Nucleus accumbens (tissue), 56 donors: ENCODE measurements around the gene HTR4.
"Not testable (repeated sequence)": the region's sequence is repeated elsewhere in the genome, so short reads cannot be mapped to it uniquely, and the experiment has no call there.

Experiments used
- DNase-seq, 56 donors: peaks; one replicate each; lab custom pipeline; 2025; lab: John Stamatoyannopoulos, UW

The HTR4 gene, protein sequence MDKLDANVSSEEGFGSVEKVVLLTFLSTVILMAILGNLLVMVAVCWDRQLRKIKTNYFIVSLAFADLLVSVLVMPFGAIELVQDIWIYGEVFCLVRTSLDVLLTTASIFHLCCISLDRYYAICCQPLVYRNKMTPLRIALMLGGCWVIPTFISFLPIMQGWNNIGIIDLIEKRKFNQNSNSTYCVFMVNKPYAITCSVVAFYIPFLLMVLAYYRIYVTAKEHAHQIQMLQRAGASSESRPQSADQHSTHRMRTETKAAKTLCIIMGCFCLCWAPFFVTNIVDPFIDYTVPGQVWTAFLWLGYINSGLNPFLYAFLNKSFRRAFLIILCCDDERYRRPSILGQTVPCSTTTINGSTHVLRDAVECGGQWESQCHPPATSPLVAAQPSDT

DNA sequence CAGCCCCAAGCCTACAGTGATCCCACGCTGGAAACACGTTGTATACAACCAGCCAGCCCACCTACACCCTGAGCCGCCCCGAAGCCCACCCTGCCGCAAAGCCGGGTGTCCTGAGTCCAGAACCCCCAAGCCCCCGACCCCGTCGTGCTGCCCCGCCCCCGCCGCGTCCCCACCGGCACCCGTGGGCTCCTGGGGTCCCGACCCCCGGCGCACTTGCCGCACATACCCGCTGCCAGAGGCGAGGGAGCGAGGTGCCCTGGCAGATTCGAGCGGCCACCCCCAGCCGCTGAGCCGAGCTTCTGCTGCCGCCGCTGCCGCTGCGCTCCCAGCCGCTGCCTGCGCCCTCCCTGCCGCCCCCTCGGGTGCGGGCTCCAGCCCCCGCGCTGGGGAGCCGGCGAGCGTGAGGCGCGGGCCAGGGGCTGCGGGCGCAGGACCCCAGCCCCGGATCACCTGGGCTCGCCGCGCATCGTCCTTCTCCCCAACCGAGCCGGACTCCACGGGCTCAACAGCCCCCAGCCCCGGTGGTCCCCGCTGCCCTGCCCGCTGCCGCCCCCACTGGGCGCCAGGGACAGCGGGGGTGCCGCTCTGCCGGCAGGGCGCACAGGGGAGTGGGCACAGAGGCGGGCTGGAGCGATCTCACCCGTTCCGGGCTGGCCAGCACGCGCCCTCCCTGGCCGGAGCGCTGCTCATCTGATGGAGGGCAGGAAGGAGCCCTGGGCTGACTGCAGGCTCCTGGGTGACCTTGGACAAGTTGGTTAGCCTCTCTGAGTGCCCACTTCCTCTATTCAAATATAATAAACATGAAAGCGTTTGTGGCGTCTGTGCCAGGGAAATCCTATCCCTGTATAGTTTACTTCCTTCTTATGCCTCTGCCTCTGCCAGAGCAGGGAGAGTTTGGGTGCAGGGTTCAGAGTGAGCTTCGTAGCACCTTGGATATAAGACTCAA lies at the start of gene HTR4:
Gene HTR4 (minus strand): TSS at position 692 of the 946 bp plus-strand sequence. CDS start 17,513 bp downstream, outside the sequence.
- DNase-seq, result peak in 7 of 56 donors; percentile 3 to 52 (median 17)

DNA sequence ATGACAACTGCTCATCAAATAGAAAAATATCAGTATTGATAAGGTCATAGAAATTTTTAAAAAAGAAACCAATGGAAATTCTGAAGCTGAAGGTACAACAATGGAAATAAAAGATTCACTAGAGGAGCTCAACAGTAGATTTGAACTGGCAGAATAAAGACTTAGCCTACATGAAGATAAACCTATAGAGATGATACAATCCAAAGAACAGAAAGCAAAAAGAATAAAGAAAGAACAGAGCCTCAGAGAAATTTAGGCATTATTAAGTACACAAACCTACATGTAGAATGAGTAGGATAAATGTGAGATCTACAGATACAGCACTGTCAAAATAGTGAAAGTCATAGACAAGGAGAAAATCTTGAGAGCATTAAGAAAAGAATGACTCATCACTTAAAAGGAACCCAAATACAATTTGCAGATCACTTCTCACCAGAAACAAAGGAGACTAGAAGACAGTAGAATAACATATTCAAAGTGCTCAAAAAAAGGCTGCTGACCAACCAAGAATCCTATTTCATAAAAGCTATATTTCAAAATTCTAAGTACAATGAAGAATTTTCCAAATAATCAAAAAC lies 47.8 kb upstream of the HTR4 start:
- DNase-seq, result no peak

DNA sequence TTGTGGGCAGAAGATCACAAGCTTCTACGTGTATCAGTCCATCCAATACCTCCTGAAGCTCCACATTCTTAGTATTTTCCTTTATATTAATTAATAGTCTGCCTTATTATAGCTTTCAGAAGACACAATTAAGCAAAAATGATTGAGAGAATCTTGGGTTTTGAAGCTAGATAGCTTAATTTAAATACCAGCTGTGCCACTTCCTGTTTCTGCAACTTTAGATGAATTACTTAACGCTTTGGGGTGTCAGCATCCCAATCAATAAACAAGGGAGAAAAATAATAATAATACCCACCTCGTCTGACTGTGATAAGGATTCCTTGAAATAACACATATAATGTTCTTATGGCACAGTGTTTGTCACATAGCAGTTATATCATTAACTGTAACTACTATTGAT lies 44.7 kb upstream of the HTR4 start:
- no peak for DNase-seq

DNA sequence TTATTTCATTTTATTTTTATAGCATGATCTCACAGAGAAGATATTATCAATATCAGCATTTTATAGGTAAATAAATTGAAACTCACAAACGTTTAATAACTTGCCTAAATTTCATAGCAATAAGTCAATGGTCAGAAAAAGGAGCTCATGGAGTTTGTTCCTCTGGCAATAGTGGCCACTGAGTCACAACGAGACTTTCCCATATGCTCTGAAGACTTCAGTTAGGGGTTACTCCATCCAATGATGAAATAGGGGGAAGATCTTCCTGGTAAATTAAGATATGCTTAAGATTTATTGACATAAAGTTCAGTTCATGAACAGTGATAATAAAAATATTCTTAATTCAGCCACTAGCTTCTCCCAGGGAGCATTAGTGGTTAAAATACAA lies 43.5 kb upstream of the HTR4 start:
- DNase-seq, result no peak

DNA sequence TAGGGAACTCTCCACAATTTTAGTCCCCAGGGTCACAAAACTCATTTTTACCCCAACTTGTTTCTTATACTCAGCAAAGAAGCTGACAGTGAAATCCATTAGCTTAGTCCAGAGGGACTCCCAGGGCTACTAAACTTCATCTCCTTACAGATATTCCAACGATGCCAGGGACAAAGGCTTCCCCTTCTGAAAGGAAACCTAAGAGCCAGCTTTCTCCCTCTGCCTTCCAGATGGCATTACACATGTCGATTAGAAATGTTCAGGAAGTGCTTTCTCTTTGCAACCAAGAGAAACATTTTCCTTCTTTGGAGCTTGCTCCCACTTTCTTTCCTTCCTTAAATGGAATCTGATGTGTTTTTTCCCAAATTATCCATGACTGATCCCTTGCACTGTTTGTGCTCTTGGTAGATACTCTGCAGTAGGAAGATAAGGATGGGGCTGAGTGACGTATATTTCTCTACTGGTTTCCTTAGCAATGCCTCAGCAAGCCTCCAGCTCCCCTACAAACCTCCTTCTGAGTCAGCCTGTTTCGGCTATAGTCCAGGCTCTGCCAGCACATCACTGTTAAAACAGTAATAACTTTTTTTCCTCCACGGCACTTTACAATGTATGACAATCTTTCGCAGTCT lies 43.0 kb upstream of the HTR4 start:
- peak in 10 of 56 donors; percentile 0 to 43 (median 5) for DNase-seq

DNA sequence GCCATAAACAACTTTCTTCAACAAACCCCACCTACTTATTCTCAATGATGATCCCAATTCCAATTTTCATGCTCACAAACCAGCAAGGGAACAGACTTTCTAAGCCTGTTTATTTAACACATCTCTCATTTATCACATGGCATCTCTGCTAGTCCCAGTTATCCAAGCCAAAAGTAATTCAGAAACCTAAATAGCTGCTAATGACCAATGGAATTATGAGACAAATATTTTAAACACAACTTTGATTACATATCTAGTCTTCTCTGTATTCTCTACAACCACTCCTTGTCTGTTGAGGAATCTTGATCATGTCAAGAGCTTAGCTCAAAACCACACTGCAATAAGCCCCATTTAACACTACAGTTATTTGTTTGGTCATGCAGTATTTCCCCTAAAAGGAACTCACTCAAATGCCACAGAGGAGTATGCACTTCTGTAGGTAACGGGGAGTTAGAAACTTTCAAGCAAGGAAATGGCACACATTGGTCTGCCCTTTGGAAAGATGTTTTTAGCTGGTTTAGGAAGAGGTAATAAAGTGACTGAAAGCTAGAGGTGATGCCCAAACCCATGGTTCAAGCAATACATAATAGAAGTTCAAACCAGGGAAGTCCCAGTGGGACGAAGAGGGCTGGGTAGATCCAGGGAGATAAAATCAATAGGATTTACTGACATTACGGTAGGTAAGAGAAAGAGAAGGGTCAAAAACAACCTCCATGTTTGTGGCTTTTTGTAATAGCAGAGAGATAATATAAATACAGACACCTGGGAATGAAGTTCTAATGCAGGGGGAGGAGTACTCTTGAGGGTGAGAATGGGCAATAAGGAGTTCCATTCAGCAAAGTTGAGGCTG lies 42.1 kb upstream of the HTR4 start:
- no peak for DNase-seq

DNA sequence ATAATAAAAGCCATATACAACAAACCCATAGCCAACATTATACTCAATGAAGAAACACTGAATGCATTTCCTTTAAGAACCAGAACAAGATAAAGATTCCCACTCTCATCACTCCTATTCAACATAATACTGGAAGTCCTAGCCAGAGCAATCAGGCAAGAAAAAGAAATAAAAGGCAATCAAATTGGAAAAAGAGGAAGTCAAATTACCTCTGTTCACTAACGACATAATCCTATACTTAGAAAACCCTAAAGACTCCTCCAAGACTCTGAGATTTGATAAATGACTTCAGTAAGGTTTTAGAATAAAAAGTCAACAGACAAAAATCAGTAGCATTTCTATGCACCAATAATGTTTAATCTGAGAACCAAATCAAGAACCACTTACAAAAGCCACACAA lies 36.6 kb upstream of the HTR4 start:
- no peak for DNase-seq

DNA sequence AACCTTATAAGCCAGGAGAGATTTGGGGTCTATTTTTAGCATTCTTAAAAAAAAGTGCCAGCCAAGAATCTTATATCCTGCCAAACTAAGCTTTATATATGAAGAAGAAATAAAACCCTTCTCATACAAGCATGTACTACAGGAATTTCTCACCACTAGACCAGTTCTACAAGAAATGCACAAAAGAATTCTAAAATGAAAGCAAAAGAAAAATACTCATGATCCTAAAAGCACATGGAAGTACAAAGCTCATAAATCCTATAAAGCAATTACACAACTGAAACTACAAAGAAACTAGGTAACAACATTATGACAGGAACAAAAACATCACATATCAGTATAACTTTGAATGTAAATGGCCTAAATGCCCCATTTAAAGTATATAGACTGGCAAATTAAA lies 34.5 kb upstream of the HTR4 start:
- no peak for DNase-seq

DNA sequence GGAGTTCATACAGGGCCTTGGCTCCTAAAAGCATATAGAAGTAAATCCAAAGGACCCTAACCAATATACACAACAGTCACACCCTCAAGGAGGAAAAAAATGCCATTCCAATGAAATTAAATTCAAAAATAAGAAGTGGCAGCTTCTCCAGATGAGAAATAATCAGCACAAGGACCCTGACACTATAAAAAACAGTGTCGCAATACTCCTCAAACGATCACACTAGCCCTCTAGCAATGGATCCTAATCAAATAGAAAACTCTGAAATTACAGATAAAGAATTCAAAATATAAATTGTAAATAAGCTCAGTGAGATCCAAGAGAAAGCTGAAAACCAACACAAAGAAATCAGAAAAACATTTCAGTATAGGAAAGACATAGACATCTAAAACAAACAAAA lies 33.5 kb upstream of the HTR4 start:
- no peak for DNase-seq

DNA sequence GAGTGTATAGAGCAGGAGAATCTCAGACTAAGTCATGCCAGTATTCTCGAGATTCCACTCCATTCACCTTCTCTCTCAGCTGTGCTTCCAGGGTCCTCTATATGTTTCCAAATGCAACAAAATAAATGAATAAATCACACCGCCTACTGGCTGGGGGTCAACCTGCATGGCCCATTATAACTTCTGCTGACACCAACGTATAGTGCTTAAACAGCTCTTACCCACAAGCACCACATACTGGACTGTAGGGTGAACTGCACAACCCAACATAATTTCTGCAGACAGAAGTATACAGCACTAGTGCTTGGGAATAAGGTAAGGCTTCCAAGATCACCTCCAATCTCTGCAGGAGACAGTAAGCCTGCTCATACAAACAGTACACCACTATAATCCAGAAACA lies 33.1 kb upstream of the HTR4 start:
- no peak for DNase-seq

DNA sequence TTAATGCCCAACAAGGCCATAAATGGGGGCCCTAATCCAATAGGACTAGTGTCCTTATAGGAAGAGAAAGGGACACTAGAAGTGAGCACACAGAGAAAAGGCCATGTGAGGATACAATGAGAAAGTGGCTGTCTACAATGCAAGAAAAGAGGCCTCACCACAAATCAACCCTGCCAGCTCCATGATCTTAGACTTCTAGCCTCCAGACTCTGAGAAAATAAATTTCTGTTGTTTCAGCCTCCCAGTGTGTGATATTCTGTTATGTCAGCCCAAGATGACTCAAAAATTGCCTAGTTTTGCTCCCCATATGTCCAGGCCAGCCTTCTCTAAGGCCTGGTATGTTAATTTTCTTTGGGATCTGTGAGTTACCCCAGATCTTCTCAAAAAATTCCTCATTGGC lies 32.3 kb upstream of the HTR4 start:
- DNase-seq, result no peak

DNA sequence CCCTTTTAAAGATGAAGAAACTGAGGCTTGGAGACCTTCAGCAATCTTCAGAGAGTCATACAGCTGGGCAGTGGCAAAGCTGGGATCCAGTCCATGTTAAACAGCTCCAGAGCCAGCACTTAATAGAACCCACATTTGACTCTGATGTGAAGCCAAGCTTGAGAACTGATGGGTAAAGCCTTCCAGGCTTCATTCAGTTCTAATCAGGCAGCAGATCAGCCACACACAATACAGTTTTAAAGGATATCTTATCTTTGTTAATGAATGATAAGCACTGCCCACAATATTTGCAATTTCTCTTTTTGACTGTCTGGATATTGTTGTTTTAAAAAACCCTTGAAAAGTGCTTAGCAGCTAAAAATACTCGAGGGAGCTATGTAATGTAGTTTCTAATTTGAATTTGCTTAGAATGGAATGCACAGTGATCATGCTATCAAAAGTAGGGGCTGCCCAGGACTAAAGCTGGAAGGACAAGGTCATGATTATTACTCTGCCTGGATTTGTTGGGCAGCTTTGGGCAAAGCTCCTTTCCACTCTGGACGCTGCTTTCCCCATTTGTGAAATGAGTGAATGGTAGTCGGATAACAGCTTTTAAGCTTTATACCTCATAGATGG lies 31.3 kb upstream of the HTR4 start:
- DNase-seq, result no peak

DNA sequence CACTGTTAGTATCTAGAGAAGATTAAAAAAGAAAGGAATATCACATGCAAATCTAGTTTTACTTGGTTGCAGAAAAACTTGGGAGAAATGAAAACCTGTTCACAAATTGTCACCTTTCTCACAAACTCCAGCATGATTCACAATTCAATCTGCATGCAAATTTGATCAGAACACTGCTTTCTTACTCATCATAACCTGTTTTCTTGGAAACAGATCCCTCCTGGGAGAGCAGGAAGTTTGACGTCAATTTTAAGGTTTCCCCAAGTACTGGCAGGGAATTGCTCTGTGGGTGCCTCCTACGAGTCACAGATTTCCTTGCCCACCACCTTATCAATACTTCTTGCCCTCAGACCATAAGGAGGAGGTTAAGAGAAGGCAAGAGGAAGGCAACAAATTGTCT lies 30.2 kb upstream of the HTR4 start:
- peak in 6 of 56 donors; percentile 1 to 28 (median 2) for DNase-seq

DNA sequence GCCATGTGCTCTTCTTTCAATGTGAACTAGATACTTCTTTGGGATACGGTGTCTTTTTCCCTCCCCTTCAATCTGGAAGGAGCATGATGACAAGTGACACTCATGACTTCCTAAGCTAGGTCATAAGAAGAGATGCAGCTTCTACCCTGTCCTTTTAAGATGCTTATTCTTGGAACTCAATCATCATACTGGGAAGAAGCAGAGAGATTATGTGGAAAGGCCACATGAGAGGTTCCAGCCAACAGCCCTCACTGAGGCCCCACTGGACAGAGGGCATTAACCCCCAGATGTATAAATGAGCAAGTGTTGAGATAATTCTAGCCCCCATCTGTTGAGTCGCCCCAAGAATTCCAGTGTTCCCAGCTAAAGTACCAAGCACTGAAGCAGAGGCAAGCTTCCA lies 29.3 kb upstream of the HTR4 start:
- DNase-seq, result no peak

DNA sequence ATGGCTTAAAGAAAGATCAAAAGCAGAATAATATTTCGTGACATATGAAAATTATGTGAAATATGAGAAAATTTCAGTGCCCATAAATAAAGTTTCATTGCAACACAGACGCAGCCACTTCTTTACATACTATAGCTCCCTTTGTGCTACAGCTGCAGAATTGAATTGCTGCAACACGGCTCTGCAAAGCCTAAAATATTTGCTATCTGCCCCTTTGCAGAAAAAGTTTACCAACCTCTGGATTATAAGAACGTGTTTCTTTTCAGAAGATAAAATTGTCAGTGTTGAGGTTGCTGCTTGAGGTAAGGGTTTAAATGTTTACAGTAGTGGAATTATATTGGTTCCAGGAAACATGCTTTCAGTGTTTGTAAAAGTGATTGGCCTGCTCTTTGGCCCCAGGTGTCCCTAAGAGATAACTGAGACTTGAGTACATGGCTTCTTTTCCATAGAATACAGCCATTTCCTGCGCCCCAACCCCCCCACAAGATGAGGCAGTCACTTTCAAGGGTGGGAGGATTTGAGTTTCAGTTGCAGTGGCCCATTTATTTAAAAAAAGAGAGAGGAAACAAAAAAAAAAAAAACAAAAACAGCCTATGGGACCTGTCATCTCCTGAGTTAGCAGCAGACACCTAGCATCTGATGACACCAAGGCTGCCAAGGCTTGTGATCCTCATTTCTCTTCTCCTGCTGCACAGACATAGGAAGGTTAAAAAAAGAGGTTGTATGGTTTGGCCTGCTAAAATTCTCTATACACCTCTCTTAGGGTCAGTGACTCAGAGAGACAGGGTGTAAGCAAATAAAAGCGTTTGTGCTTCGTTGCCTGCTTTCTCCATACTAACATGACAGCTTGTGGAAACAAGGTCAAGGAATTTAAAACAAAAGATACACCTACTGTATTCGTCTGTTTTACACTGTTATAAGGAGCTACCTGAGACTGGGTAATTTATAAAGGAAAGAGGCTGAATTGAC lies 28.0 kb upstream of the HTR4 start:
- no peak for DNase-seq

DNA sequence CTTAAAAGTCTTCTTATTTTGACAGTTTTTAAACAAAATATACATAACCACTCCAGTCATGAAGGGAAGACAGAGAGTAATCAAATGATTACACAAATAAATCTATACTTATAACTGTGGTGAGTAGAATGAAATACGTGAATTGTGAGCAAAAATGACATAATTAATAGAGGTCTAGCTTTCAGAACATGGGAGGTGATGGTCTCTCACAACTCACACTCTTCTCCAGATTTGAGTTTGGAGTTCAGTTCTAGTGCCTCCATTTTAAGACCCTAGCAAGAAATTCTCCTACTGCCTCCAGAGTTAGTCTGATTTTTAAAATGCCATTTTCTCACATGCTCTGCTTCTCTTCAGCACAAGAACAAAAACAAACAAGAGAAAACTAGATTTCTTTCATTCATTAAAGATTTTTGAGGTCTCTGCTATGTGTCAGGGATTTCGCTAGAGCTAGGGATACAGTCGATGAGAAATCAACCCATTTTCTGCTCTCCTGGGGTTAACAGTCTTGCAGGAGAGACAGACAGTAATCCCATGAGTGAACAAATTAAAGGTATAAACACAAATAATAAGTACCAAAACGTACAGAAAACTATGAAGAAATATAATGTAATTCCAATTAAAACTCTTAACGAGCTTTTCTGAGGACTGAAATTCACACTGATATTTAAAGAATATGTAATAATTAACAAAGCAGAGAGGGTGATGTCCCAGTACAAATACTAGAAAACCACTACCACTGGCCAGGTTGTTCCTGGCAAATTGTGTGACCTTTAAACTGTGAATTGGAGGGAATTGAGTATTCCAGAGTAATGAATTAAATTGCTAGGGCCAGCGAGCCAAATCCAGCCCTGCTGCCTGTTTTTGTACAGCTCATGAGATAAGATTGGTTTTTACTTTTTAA lies 27.1 kb upstream of the HTR4 start:
- DNase-seq, result no peak

DNA sequence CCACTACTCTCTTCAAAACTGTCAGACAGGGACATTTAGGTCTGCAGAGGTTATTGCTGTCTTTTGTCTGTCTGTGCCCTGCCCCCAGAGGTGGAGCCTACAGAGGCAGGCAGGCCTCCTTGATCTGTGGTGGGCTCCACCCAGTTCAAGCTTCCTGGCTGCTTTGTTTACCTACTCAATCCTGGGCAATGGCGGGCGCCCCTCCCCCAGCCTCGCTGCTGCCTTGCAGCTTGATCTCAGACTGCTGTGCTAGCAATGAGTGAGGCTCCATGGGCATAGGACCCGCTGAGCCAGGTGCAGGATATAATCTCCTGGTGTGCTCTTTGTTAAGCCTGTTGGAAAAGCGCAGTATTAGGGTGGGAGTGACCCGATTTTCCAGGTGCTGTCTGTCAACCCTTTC lies 19.4 kb upstream of the HTR4 start:
- DNase-seq, result not testable (repeated sequence)
